GM10266 (cell line): Measurements from ENCODE around the gene IL10RB.
"Not testable (repeated sequence)": the region's sequence is repeated elsewhere in the genome, so short reads cannot be mapped to it uniquely, and the experiment has no call there.

Source experiments
- DNase-seq: peaks from one replicate; pipeline ENCODE4 v3.0.0; 2012; ENCODE audit errors: extremely low spot score
- TF ChIP-seq, protein P1 (sequence below): IDR thresholded peaks from 2 replicates; pipeline ENCODE4 v1.5.1; 2012; ENCODE audit warnings: mild to moderate bottlenecking, low read depth; ENCODE audit not compliant: control insufficient read depth, insufficient read depth; ENCODE audit errors: missing control alignments

Gene IL10RB

DNA sequence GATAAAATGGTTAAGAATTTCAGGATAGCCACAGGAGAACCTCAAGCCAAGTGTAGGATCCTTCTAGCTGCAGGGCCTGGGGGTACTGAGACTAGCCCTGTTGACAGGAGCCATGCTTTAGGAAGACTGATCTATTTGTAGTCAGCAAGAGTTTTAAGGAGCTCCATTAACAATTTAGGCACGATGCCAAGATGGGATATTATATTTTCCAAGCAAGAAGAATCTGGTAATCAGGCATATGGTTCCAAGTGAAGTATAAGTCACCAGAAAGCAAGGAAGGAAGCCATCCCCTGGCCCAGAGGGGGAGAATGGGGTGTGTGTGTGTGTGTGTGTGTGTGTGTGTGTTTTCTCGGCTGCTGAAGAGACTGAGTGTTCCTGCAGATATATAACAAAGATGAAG, 29.4 kb upstream of the IL10RB start:
- no peak for DNase-seq
- TF ChIP-seq, protein P1, sequence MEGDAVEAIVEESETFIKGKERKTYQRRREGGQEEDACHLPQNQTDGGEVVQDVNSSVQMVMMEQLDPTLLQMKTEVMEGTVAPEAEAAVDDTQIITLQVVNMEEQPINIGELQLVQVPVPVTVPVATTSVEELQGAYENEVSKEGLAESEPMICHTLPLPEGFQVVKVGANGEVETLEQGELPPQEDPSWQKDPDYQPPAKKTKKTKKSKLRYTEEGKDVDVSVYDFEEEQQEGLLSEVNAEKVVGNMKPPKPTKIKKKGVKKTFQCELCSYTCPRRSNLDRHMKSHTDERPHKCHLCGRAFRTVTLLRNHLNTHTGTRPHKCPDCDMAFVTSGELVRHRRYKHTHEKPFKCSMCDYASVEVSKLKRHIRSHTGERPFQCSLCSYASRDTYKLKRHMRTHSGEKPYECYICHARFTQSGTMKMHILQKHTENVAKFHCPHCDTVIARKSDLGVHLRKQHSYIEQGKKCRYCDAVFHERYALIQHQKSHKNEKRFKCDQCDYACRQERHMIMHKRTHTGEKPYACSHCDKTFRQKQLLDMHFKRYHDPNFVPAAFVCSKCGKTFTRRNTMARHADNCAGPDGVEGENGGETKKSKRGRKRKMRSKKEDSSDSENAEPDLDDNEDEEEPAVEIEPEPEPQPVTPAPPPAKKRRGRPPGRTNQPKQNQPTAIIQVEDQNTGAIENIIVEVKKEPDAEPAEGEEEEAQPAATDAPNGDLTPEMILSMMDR: no peak

DNA sequence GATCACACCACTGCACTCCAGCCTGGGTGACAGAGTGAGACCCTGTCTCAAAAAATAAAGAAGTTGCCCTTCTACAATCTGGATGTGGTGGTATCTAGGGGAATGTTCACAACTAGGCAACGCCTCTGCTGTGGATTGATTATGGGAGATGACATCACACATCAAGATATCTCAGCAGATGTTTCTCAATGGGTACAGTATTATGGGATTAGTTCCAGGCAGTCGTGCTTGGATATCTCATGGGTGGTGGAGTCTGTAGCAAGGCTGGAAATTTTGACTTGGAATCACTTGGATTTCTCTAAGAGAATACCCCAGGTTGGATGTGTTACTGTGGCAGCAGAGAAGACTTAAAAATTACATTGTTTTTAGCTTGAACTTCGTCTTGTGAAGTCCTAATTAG, 28.7 kb upstream of the IL10RB start:
- no peak for DNase-seq
- TF ChIP-seq, protein P1: no peak

GRCh38 chr21:33238146-33238545, 28.0 kb upstream of the IL10RB start:
- TF ChIP-seq, protein P1: no peak
- DNase-seq: no peak

DNA sequence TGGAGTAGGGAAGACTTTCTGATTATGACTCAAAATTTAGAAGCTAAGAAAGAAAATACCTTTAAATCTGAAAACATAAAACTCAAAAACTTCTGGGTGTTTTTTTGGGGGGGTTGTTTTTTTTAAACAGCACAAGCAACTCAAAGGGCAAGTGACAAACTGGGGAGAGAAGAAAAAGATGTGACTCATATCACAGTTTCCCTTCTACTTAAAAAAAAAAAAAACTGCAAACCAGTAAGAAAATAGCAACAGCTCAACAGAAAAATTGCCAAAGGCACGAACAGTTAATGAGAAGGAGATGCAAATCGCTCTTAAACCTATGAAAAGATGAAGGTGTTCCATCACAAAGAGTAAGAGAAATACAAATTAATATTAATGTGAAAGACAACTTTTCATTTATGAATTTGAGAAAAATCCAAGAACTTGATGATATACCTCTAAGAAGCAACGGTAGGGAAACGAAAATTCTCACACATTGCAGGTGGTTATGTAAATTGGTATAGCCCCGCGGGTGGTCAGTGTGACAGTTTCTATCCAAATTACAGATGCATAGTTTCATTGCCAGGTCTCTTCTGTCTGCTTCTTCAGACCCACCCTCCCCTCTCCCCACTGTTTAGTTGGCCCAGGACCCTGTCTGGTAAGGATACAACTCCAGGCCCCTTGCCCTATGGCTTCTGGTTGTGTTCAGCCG, 27.5 kb upstream of the IL10RB start:
- TF ChIP-seq, protein P1: no peak
- DNase-seq: peak; percentile 70

DNA sequence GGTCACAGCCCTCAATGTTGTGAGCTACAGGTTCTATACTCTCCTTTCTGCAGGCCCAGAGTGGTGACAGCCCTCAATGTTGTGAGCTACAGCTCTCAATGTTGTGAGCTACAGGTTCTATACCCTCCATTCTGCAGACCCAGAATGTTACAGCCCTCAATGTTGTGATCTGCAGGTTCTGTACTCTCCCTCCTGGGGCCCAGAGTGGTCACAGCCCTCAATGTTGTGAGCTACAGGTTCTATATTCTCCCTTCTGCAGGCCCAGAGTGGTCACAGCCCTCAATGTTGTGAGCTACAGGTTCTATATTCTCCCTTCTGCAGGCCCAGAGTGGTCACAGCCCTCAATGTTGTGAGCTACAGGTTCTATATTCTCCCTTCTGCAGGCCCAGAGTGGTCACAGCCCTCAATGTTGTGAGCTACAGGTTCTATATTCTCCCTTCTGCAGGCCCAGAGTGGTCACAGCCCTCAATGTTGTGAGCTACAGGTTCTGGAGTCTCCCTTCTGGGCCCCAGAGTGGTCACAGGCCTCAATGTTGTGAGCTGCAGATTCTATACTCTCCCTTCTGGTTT, 26.5 kb upstream of the IL10RB start:
- not testable (repeated sequence) for DNase-seq

GRCh38 chr21:33240404-33240803, 25.8 kb upstream of the IL10RB start:
- no peak for DNase-seq
- TF ChIP-seq, protein P1: no peak

GRCh38 chr21:33241846-33242245, 24.3 kb upstream of the IL10RB start:
- TF ChIP-seq, protein P1: no peak
- DNase-seq: no peak

DNA sequence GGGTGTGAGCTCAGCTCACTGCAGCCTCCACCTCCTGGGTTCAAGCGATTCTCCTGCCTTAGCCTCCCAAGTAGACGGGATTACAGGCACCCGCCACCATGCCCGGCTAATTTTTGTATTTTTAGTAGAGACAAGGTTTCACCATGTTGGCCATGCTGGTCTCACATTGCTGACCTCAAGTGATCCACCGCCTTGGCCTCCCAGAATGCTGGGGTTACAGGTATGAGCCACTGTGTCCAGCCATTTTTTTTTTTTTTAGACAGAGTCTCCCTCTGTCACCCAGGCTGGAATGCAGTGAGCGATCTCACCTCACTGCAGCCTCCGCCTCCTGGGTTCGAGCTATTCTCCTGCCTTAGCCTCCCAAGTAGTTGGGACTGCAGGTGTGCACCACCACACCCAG, 23.3 kb upstream of the IL10RB start:
- DNase-seq: not testable (repeated sequence)
